ENCODE measurements around the gene PRKN. TPM values are rescaled to one million over a fixed set of nuclear protein-coding genes. Genes with fewer than 3 reads are reported as not detected.

PRKN gene
- total RNA-seq, 1 donor from 2014 or later = 2.8 TPM

DNA sequence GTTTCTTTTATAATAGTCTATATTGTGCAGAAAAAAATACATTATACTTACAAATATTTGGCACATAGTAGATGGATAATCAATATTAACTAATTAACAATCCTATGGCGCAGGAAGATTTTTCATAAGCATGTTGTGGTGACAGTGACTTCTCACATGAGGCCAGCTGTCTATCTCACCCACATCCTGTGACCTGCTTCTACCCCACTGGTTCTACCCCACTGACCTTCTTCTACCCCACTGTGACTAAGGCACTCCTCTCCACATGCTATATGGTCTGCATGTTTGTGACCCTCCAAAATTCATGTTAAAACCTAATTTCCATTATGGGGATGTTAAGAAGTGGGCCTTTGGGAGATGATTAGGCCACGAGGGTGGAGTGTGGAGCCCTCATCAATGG lies 1058.9 kb downstream of the PRKN start:
- Histone ChIP-seq H4K20me1 (ENCODE audit: low read depth) (no peaks in the 10 kb centered on the region), H3K4me2 (no peak overlapping the region), H3K79me2 (ENCODE audit: low read depth) (no peaks in the 10 kb centered on the region), H3K4me3 (no peak overlapping the region), H3K9ac (no peak overlapping the region), H3K27me3 (no peaks in the 10 kb centered on the region), H3F3A (ENCODE audit: low read depth) (no peaks in the 10 kb centered on the region), H2AFZ (replicated peaks) (no peak overlapping the region), H3K36me3 (no peaks in the 10 kb centered on the region), H3K27ac (no peak overlapping the region), H3K9me3 (ENCODE audit: low read depth) (no peaks in the 10 kb centered on the region), H3K4me1 (no peaks in the 10 kb centered on the region)
- H3K4me3 Mint-ChIP-seq = no peak overlapping the region
- peaks cover 6% of the 10 kb centered on the region for H3K4me1 Mint-ChIP-seq
- H3K27ac Mint-ChIP-seq = no peak overlapping the region
- DNase-seq (ENCODE audit: low spot score) = no peak
- TF ChIP-seq EZH2phosphoT487 (IDR thresholded peaks at IDR 0.05) = no peak
- TF ChIP-seq CTCF (IDR thresholded peaks at IDR 0.05) = no peak
- TF ChIP-seq EZH2 (IDR thresholded peaks at IDR 0.05) = no peak
- no peaks in the 10 kb centered on the region for H3K36me3 Mint-ChIP-seq
- peaks cover 5% of the 10 kb centered on the region for H3K9me3 Mint-ChIP-seq
- peaks cover 4% of the 10 kb centered on the region for H3K27me3 Mint-ChIP-seq (ENCODE audit: insufficient read depth, low read depth)

- no peaks in the 10 kb centered on the region for H3K27me3 ChIP-seq
- H3K27ac Mint-ChIP-seq = no peak overlapping the region
- no peaks in the 10 kb centered on the region for H3K4me1 ChIP-seq
- peaks cover 5% of the 10 kb centered on the region for H3K9me3 Mint-ChIP-seq
- H3K4me1 Mint-ChIP-seq = peaks cover 6% of the 10 kb centered on the region
- H3K36me3 ChIP-seq = no peaks in the 10 kb centered on the region
- H3K4me3 Mint-ChIP-seq = no peak overlapping the region
- H3K4me3 ChIP-seq = no peak overlapping the region
- H3K4me2 ChIP-seq = no peak overlapping the region
- no peak overlapping the region for H3K27ac ChIP-seq
- no peak overlapping the region for H3K9ac ChIP-seq
- no peak overlapping the region for H2AFZ ChIP-seq (replicated peaks)
- H3K36me3 Mint-ChIP-seq = no peaks in the 10 kb centered on the region
- H3K79me2 ChIP-seq (ENCODE audit: low read depth) = no peaks in the 10 kb centered on the region
- TF ChIP-seq CTCF (IDR thresholded peaks at IDR 0.05) (no peak), EZH2 (IDR thresholded peaks at IDR 0.05) (no peak), EZH2phosphoT487 (IDR thresholded peaks at IDR 0.05) (no peak)
- no peak for DNase-seq (ENCODE audit: low spot score)
- peaks cover 6% of the 10 kb centered on the region for H3K27me3 Mint-ChIP-seq (ENCODE audit: insufficient read depth, low read depth)
- H3K9me3 ChIP-seq (ENCODE audit: low read depth) = no peaks in the 10 kb centered on the region
- H4K20me1 ChIP-seq (ENCODE audit: low read depth) = no peaks in the 10 kb centered on the region
- no peaks in the 10 kb centered on the region for H3F3A ChIP-seq (ENCODE audit: low read depth)
Observed at GRCh38 chr6:161667957-161668356, 1059.6 kb downstream of the PRKN start.

DNA sequence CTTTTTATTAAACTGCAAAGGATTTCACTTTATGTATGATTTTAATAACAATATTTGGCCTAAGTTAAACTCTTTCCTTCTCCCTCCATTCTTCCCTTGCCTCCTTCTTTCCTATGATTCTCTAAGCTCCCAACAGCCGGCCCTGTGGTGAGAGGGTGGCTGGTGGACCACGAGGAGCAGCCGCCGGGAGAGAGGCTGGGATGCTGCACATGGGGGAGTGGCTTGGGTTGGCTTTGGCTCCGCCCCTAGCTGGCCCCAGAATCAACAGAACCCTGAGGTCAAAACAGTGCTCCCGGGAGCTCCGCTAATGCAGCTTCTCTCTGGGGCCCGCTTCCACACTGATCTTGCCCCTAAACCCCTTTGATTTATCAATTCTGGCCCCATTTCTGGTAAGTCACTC lies 1063.9 kb downstream of the PRKN start:
- Histone ChIP-seq H2AFZ (replicated peaks) (no peak overlapping the region), H3F3A (ENCODE audit: low read depth) (no peaks in the 10 kb centered on the region), H3K4me1 (no peaks in the 10 kb centered on the region), H3K36me3 (no peaks in the 10 kb centered on the region), H3K4me2 (no peak overlapping the region), H3K27ac (no peak overlapping the region), H3K4me3 (no peak overlapping the region), H3K79me2 (ENCODE audit: low read depth) (no peaks in the 10 kb centered on the region), H4K20me1 (ENCODE audit: low read depth) (no peaks in the 10 kb centered on the region), H3K9me3 (ENCODE audit: low read depth) (no peaks in the 10 kb centered on the region), H3K9ac (no peak overlapping the region), H3K27me3 (no peaks in the 10 kb centered on the region)
- no peaks in the 10 kb centered on the region for H3K36me3 Mint-ChIP-seq
- DNase-seq (ENCODE audit: low spot score) = no peak
- TF ChIP-seq EZH2 (IDR thresholded peaks at IDR 0.05) (no peak), EZH2phosphoT487 (IDR thresholded peaks at IDR 0.05) (no peak), CTCF (IDR thresholded peaks at IDR 0.05) (no peak)
- no peak overlapping the region for H3K27ac Mint-ChIP-seq
- H3K9me3 Mint-ChIP-seq = peaks cover 13% of the 10 kb centered on the region
- no peak overlapping the region for H3K4me3 Mint-ChIP-seq
- H3K27me3 Mint-ChIP-seq (ENCODE audit: insufficient read depth, low read depth) = peaks cover 6% of the 10 kb centered on the region
- peaks cover 6% of the 10 kb centered on the region for H3K4me1 Mint-ChIP-seq

All from neural progenitor cell (in vitro differentiated cells).